HG03571 (cell line): ENCODE measurements around the gene CREB3L2.

Source experiments
- ATAC-seq: cut with Tn5 transposase; IDR thresholded peaks from one replicate; pipeline ENCODE4 v1.9.1; 2021; ENCODE audit not compliant: unreplicated experiment

CREB3L2 gene

GRCh38 chr7:137878333-137878961, 123.4 kb downstream of the CREB3L2 start:
- ATAC-seq, result no peak

DNA sequence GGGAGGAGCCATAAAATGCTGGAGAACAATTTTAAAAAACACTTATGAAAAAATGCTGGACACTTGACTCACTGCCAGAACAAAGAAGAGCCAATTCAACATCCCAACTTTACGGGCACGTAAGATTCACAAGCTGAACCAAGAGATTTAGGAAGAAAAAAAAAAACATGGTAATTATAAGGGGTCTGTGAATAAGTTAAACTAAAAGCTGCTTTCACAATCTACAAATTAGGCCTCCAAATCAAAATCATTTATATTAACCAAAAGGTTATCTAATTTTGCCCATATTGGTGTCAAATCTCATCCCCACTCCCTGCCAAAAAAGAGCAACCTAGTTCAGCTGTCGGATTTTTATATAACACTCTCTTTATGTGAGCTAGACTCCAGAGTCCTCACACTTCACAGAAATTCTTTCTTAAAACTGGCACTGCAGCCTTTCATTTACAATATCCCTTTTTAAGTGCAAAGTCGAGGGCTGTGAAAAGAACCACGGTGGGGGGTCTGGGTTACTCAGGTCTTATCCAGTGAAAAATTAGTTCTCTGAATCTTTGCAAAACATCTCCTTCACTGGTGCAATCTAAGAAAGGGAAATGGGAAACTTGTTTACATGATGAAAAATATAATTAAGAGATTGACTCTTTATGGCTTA, 124.7 kb downstream of the CREB3L2 start:
- ATAC-seq, result no peak

- no peak for ATAC-seq
Measured at GRCh38 chr7:137875746-137876145, 126.1 kb downstream of the CREB3L2 start.

DNA sequence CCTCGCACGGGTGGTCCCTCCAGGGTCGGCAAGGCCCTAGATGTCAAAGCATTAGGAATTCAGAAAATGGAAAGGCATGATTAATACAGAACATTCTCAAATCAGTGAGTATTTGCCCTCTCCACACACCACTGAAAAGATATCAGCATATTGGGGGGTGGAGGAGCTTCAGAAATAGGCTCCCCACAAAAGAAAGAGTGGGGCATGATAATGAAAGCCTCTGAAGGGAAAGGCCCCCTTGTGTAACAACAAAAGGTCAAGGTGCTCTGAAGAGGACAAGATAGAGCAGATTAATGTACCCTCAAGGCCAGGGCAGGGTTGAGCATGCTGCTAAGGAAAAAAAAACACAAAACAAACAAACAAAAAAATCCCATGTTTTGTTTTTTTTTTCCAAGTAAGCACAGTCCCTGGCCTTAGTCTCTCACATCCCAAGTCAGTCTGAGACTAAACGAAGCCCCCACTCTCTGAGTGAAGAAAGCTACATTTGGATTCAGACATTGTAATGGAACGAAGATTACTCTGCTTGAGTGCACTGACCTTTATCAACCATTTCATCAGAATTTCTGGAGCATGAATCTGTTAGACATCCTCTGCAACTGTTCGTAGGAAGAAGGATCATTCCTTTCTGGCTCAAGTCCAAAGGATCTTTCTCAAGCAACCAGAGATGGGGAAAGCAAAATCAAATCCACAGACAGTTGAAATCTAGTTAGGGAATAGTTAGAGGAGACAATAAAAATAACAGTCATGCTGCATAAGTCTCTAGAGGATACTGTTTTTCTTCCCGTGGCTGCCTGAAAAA, 127.7 kb downstream of the CREB3L2 start:
- no peak for ATAC-seq

GRCh38 chr7:137873524-137873923, 128.4 kb downstream of the CREB3L2 start:
- ATAC-seq, result no peak

DNA sequence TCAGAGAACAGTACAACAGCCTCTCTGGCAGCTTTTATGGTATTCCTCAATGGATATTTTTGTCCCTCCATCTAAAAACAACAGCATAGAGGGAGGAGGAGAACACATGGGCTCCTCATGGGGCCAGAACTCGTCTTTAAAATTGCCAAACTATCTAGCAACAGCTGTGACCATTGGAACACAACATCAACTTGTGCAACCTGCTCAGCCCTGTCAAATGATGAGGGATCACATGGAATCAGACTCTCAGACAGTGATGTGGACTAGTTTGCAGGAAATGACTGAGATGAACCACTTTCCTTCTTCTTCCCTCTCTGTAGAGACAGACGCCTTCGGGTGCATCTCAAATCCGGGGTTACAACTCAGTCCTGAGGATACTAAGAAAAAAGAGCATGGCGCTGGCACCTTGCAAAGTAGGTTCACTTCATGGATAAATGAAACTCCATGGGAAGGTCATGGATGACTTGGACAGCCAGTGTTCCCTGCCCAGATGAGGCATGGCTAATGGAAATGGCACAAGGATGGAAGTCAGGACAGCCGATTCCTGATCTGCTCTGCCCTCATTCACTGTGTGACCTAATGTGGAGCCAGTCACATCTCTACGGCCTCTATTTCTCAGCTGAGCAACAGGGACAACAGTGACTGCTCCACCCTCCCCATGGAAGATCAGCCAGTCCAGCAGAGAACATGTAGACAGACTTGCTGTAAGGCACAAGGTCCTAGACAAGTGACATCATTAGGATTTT, 130.5 kb downstream of the CREB3L2 start:
- no peak for ATAC-seq

DNA sequence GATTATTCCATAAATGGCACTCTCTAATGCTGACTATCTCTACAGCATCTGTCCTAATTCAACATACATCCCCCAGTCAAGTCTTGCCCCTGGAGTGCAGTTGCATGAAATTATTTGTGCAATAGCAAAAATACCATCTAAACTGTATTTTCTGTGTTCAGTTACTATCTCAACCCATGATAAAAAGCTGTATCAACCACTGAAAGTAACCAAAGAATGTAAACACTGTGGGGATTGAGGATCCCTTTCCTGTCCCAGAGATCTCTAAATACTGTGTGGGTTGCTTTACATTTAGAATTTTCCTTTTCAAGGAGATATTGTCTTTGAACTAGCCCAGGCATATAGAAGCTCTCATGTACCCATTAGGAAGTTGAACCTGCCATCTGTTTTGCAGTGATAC, 131.2 kb downstream of the CREB3L2 start:
- ATAC-seq, result no peak

DNA sequence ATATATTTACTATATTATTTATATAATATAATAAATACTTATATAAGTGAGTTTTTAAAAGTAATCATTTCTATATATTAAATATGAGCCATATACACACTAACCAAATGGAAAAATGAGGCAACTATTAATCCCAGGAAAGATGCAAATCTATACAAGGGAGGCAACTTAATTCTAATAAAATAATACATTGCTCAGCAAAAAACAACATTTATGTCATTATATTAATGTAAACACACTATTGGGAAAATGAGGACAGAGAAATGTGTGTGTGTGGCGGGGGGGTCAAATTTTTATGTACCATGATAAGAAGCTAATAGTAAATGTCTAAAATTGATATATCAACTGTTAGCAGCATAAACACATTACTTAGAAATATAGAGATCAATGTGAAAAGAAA, 131.8 kb downstream of the CREB3L2 start:
- no peak for ATAC-seq

GRCh38 chr7:137869260-137869659, 132.6 kb downstream of the CREB3L2 start:
- ATAC-seq, result no peak

- no peak for ATAC-seq
Measured at GRCh38 chr7:137867289-137867688, 134.6 kb downstream of the CREB3L2 start.

DNA sequence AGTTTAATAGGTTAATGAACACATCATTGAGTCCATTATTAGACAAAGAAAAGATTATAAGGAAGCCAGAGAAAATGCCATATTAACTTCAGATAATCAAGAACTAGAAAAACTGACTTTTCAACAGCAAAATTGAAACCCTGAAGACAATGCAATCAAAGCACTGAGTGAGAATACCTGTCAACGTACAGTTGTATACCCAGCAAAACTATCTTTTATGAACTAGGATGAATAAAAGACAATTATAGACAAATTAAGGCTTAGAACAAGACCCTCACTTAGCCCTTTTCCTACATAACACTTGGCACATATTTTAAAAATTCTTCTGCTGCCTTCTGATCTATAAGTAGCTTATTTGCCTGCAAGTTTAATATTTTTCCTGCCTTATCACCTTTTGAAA, 136.1 kb downstream of the CREB3L2 start:
- no peak for ATAC-seq

DNA sequence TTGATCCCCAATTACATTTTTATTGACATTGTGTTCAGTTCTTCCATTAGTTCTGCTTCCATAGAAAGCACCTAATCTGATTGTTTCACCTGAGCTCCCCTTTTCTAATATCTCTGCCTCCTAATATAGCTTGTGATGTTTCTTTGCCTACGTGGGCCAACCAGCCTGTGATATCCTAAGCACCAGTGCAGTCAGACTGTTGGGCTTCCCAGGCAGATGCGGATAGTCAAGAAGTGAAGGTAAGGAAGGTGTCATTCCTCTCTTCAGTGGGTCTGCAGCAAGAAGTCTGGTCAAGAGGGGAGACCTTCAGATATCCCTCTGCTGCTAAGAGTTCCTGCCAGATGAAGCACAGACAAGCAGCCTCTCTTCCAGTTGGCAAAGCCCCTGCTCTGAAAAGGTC, 138.9 kb downstream of the CREB3L2 start:
- no peak for ATAC-seq

- ATAC-seq, result no peak
Measured at GRCh38 chr7:137862358-137862757, 139.5 kb downstream of the CREB3L2 start.

DNA sequence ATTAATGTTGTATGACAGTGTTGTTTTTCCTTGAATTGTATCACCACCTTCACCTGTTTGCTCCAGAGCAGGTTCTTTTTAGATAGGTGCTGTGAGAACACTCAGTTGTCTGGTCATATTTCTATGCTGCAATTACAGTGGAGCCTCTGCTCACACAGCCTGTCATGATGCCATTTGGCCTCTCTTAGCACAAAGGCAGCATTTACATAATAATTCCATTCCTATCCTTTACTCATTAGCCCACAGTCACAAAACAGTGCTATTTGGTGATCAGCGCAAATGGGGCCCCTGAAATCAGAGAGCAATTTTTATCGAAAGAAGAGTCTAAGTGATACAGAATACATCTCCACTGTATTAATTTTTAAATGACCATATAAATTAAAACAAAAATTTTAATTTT, 141.3 kb downstream of the CREB3L2 start:
- no peak for ATAC-seq

- ATAC-seq, result no peak
Measured at GRCh38 chr7:137853053-137853452, 148.8 kb downstream of the CREB3L2 start.

DNA sequence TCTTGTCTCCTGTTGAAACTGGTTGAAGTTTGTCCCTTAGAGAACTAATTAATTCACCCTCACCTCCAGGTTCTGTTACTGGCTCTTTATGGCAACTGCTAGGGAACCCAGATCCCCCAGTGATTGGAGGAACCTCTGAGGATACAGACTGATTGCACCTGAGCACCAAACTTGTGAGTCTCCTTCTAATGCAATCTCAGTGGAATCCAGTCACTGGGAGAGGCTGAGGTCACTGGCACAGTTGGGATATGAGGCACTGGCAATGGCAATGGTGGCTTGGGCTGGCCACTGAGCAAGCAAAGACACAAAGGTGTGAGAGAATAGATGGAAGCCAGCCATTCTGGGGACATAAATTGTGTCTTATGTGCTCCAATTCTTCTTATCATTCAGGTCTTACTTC, 149.8 kb downstream of the CREB3L2 start:
- ATAC-seq, result no peak

- no peak for ATAC-seq
Measured at GRCh38 chr7:137850972-137851945, 150.6 kb downstream of the CREB3L2 start.

DNA sequence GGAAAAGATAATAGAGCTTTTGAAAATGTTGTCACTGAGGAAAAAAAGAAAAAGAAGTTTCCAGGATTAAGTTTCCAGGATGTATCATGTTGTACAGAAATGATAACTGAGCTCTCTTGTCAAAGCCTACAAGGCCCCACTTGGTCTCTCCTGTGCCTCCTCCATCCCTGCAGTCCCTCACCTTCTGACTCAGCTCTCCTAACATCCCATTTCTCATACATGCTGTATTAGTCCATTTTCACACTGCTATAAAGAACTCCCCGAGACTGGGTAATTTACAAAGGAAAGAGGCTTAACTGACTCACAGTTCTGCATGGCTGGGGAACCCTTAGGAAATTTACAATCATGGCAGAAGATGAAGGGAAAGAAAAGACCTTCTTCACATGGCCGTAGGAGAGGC, 151.3 kb downstream of the CREB3L2 start:
- no peak for ATAC-seq

DNA sequence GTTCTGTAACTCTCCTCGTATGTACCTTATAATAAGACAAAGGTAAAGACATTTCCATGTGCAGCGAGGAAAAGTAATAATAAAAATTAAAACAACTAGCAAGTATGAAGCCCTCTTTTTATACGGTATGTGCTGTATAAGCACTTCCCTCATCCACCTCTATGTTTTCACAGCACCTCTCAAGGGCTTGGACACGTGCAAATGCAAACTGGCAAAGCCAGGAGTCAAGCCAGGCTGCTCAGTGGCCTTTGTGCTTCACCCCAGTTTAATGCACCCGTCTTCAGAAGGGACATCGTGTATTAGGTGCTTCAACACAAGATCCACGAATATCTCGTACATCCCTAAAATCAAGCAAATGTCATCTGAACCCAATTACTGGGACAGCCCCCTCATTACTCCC, 153.8 kb downstream of the CREB3L2 start:
- no peak for ATAC-seq

GRCh38 chr7:137847568-137848050, 154.3 kb downstream of the CREB3L2 start:
- ATAC-seq, result no peak
